GM21737 (cell line): ENCODE measurements around the gene CWC27.
A peak's percentile ranks its signal among the peaks of the same experiment; 100 is the strongest.

Experiments used
- ATAC-seq: cut with Tn5 transposase; IDR thresholded peaks from one replicate; pipeline ENCODE4 v1.9.1; 2021; ENCODE audit warnings: mild to moderate bottlenecking, moderate library complexity; ENCODE audit not compliant: unreplicated experiment

CWC27 gene

DNA sequence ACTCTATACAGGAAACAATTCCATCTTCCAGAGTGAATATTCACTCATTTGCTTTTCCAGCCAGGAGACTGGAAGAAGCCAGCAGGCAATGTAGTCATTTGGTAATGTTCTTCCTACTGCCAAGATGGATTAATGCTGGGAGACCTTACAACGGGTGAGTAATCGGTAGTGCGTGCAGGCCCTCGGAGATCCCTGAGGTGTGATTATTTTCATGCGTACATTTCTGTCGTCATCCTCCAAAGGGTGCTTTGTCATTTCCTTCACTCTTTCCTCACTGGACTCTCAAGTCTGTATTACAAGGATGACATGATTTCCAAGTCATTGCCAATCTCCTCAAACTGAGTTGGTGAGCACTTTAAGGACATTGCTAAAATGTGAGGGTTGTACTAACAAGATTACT, 263.5 kb downstream of the CWC27 start:
- no peak for ATAC-seq

DNA sequence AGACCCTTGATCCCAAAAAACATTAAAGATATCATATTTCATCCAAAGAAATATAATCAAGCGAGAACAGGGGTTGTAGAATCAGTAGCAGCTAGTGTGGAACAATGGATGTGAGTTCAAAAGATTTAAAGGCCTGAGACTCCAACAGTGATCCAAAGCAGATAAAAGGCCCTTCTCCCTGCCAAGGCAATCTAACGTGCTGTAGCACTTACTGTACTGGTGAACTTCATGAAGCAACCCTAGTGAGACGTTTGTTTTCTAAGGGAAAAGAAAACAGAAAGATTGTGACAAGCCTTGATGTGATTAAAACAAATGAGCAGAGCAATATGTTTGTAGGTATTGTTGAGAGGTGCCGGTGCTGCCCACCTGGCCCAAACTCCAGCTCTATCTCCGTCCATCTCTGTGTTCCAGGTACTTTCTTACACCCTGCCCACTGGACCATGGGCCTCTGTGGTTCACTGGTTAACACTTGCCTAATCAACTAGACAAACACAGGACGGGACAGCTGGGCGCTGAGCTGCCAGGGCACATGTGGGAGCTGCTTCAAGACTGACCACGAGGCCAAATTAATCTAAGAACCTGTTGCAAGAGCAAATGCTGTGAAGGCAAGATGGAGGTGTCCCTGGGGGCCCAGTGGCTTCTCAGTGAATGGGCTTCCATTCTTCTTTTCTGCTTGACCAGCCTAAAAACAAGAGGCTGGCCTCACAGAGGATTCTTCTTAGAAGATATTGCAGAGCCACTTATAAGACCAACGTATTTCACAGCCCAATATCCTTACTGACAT, 265.5 kb downstream of the CWC27 start:
- ATAC-seq = no peak

DNA sequence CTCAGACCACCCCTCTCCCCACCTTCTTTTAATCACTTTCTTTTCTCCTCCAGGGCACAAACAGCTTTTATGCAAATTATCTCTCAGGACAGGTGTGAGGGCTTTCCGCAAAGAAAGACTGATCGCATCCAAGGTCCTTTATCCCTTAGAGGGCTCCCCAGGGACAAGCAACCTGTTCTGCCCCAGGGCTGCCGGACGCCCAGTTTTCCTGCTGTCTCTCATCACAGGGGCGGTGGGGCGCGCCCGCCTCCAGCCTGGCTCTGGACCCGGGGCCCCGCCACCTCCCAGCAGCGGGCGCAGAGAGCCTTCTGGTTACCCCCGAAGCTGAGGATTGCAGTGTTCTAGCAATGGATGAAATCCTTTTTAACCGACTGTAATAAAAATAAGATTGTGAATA, 266.1 kb downstream of the CWC27 start:
- no peak for ATAC-seq

DNA sequence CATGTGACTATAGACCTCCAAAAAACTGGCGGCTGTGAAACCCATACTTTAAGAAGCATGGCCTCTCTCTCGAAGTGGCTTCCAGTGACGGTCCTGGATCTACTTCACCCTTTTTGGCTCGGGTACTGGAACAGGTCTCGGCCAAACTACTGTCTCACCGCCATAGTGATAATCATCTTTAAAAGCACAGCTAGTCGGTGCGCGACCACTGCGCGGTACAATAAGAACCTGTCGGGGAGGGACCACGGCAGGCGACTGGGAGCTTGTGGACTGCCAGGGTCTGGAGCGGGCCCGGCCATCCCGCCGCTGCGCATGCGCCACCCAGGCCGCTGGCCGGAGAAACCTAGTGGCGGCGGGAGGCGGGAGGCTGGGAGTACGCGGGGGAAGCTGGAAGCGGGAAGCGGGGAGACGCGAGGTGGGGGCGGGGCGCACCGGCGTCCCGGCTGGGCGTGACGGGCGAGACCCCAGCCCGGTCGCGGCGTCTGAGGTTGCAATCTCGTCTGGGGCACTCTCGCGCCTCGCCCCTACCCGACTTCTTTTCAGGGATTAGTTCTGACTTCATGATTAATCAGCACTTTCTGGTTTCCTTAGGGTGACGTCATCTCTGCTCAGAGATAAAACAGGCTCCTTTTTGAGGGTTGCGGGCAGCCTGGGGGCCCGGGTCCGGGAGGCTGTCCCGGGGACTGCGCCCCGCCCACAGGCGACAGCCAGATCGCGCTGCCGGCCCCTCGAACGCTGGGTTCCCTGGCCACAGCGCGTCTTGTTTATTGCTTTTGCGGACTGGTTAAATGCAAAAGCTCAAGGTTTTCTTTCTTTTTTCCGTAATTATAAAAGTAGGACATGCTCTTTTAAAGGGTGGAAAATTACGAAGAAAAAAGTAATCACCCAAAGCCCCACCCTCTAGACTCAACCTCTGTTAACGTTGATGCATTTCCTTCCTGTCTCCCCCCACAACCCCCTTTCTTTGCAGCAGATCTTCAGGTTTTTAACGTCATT, 266.8 kb downstream of the CWC27 start:
- ATAC-seq = peak; percentile 76

DNA sequence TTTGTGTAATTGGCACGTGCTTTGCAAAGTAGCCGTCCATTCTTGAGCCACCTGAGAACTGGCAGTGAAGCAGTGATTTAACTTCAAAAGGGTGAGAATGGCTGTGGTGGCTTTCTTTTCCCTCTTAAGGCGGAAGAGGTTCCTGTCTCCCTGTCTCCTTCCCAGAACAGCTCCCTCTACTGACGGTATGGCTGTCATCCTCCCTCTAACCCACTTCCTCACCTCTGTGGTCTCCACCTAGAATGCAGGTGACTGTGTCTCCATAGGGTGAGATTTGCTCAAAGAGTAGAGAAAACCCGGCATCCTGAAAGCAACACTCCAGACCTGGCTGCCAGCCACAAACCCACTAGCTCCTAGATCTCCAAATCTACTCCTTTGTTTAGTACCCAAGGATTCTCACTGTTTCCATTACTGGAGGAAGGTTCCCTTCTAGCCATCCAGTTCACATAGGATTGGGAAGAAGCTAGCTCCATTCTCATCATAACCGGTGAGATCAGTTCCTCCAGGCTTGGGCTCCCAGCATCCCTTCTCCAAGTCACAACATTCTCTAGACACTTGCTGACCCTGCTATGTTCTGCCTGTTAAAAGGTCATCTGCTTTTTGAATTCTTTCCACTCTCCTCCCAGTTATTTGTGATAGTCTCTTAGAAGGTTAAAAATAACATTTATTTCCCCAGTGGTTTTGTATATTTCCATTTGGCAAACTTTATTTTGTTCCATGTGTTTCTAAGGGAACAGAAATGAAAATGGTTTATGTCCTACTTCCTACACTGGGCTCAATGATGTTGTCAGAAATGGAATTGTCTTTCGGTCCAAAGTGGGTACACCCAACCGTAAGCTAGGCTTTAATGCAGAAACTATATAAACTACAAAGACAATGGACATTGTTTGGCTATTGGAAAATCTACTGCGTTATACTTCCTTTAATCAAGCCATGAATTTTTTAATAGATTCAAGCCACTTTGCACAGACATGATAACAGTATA, 269.4 kb downstream of the CWC27 start:
- no peak for ATAC-seq

DNA sequence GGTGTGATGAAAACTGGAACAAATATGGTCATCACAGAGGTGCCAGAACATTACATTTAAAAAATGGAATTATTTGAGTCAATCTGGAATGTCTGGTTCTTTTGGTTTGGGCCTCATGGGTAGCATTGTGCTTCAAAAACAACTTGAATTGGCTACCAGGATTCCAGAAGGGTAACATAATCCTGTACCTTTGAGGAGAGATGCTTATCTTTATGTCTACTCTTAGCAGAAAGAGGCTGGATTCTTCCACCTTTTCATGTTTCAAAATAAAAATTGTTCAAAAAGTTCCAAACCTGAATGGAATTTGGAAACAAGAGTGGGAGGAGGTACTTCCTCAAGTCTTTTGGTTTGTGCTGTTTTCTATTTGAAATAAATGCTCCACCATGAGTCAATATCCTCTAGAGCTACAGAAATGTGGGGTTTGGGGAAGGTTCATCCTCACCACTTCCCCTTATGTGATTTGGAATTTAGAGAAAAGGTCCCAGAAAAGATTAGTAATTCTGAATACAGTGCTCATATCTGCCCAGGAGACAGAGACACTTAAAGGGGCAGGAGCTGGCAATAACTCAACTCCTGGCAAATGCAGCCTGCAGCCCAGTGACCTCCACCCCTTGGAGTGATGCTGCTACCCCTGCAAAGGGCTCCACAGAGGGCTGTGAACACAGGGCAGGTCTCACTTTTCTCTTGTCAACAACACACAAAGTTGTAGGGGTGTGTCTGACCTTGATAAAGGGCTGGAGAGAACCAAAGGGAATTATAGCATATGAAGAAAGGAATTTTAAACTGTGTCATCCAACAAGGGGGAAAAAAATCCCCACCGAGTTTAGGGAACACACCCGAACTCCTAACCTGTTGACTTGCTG, 272.8 kb downstream of the CWC27 start:
- no peak for ATAC-seq

DNA sequence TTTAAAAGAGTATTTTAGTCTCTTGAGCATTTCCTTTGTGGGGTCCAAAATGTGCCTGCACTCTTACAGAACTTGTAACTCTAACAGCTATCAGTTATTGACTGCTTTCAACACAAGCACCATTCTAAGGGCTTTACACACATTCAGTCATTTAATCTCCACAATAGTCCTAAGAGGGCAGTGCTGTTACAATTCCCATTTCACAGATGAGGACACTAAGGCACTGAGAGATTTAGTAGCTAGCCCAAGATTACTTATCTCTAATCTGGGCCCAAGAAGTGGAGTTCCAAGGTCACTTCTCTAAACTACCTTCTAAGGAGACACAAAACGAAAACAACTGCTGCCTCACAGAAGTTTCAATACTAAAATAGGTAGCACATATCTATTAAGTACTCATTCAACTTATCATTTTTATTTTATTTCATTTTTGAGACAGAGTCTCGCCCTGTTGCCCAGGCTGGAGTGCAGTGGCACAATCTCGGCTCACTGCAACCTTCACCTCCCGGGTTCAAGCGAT, 275.2 kb downstream of the CWC27 start:
- no peak for ATAC-seq

DNA sequence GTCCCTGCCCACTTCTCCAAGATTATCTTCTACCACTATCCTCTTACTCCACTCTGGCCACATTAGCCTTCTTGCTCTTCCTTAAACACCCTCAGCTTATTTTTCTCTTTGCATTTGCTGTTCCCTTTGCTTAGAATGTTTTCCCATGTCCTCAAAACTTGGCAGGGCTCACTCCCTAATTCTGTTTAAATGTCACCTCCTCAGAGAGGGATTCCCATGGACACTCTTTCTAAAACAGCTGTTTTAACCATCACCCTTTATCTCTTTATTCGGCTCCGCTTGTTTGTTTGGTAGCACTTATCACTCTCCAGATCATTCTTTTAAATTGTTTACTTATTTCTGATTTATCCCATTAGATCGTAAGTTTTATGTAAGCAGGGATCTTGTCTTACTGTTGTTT, 278.5 kb downstream of the CWC27 start:
- ATAC-seq = no peak

DNA sequence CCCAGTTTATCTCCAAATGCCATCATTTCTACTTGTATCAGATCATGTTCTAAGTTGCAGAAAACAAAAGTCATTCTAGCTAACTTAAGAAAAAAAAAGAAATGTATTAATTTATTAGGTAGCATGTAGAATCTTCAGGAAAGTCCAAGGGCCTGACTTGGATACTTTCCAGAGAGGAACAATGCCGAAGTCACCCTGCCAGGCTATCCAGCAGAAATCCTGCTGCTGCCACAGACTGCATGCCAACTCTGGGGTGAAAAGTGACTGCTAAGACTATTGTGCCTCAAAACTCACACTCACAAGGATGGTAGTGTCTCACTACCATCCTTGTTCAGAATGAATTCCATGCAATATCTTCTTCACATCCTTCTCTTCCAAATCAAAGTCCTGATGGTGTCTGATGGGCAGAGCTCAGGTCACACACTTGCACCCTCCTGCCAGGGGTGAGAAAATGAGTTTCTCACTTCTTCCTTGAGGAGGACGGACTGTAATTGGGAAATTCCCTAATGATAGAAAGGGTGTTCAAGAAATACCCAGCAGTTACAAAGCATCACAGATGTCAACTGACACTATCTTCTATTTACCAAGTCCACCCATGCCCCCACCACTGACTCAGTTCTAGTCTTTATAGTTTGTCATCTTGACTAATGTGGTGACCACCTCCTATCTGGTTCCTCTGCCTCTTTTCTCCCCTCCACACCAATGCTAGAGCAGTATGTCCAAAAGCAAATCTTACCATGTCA, 279.4 kb downstream of the CWC27 start:
- ATAC-seq = no peak

DNA sequence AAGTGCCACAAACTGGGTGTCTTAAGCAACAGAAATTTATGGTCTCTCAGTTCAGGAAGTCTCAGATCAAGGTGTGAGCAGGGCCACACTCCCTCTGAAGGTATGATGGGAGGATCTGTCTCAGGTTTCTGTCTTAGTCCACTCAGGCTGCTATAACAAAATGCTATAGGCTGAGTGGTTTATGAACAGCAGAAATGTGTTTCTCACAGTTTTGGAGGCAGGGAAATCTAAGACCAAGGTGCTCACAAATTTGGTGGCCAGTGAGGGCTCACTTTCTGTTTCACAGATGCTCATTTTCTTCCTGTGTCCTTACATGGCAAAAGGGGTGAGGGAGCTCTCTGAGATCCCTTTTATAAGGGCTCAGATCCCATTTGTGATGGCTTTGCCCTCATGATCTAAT, 281.4 kb downstream of the CWC27 start:
- no peak for ATAC-seq

DNA sequence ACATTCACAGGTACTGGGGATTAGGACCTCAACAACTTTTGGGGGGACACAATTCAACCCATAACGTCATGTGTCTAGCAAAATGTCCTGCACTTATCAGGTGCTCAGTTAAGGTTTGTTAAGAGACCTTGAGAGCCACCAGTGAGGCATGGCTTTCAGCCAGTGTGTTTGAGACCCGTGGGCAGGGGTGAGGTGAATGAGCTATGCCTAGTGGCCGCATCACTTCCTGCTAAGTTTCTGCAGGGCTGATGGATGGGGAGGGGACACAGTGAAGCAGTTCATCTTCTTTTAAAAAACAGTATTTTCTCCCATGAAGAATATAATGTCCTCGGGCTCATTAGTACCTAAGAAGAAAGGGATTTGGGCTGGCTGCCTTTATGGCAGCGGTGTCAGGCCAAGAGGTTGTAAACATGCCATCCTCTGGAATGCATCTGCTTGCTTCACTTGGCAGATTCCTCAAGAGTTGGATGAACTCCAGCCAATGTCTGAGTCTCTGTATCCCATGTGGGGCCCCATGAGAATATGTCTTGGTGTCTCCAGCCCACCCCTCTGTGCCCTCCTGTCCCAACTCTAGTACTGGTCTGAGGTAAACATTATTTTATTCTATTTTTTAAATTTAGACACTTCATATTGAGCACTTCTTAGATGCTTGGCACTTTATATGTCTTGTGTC, 282.2 kb downstream of the CWC27 start:
- no peak for ATAC-seq

DNA sequence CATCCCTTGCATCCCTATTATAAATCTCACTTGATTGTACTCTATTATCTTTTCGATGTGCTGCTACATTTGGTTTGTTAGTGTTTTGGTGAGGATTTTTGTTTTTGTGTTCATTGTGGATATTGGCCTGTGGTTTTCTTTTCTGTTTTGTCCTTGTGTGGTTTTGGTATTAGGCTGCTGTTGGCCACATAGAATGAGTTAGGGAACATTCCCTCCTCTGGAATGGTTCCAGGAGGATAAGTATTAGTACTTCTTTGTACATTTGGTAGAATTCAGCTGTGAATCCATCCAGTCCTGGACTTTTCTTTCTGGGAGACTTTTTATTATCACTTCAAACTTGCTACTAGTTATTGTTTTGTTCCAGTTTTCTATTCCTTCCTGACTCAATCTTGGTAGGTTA, 287.2 kb downstream of the CWC27 start:
- no peak for ATAC-seq

DNA sequence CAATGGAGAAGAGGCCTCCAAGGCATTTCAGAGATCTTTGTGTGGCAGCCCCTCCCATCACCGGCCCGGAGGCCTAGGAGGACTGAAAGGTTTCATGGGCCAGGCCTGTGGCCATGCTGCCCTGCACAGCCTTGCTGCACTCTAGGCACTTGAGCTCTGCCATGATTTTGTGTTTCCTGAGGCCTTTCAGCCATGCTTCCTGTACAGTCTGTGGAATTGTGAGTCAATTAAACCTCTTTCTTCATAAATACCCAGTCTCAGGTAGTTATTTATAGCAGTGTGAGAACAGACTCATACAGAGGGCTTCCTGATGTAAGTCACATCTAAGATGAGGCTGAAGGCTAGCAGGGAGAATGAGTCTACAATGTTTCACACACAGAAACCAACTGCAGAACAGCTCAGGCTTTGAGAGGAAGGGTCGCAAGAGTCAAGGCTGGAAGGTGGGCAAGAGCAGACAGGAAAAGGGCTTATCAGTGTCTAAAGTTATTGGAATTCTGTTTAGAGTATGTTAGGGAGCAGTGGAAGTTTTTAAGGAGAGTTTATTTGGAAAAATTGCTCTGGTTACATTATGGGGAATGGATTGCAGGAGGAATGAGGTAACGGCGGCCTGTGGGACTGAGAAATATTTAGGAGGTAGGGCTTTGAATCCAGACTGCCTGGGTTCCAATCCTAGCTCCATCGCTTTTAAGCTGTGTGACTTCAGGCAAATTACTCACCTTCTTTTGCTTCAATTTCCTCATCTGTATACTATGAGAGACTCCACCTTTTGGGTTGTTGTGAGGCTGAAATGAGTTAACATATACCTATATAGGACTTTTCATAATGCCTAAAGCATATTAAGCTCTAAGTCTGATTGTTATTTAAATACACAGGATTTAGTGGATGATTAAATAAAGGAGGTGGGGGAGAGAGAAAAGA, 291.2 kb downstream of the CWC27 start:
- no peak for ATAC-seq

DNA sequence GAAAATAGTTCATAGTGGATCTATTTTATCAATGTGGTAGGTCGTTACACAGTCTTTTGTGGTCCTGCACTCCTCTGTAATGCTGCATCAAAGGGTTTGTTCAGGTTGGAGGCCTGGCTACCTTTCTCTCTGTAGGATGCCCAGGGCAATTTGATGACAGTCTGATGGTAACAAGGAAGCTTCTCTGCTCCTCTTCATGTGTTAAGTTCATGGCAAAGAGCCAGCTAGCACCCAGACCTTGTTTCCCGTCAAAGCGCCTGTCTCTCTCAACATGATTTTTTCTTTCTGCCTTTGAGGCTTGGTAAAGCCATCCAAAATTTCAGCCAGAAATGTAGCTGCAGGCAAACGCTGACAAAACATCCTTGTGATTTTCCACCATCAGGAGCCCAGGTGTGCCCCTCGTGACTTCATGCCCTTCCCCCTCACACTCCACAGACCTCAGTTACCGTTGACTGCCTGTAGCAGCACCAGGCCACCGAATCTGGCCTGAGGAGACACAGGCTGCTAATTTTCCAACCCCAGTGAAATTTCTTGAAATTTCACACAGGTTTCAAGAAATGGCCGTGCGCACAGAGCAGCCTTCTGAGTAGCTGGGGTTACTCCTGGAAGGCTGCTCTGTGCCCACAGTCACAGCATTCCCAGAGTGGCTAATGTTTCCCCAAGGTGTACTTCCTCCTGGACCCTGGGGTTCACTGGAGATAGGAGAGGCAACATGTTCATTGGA, 292.7 kb downstream of the CWC27 start:
- peak; percentile 63 for ATAC-seq

DNA sequence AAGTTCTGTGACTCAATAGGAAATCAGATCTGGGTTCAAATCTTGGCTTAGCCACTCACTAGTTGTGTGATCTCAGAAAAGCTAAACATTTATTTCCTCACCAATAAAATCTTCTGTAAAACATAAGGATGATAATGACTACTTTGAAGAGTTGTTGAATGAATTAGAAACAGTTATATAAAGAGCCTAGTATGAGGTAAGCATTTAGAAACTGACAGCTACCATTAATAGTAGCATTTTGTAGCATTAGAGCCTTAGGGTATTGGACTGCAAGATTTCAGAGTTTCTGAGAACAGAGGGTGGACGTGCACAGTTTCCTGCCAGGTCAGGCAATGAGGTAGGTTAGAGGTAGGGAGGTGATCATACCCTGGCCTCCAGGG, 293.2 kb downstream of the CWC27 start:
- peak; percentile 30 for ATAC-seq

DNA sequence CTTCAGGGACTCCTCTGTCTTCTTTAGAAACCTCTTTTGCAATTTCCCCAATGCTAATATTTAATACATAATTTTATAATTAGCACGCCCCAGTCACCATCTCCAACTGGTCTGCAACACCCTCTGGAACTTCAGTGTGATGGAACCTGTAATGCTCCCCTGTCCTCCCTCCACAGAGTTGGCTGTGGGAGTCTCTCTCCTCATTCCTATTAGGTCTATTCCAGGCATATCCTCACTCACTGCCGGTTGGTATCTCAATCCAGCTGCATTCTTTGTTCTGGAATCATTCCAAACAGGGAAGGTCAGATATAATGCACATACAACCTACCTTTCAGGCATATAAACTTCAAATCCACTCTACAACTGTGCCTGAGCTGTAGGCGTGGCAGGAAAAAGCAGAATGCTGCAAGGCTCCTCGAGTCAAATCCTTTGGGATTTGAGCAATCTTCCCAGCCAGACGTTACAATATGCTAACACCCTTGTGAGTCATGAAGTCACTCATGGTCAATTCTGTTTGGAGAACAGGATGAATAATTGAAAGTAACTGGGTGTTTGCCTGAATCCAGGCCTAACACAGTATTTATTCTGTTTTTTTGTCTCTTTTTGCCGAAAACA, 293.8 kb downstream of the CWC27 start:
- ATAC-seq = no peak
